Measurements from ENCODE around the gene PHF11. TPM values are rescaled to one million over a fixed set of nuclear protein-coding genes. Genes with fewer than 3 reads are reported as not detected.

PHF11 gene
- total and polyA plus RNA-seq, 2 of the 13 experiments (the other 11 are each of a cell fraction or from before 2014, with no cell fraction given), result 15.8 to 22.0 TPM

- no peak for TF ChIP-seq ZNF609 (CRISPR knock-in tag; IDR thresholded peaks at IDR 0.05; ENCODE audit: borderline replicate concordance)
- TF ChIP-seq IKZF5 (CRISPR knock-in tag; IDR thresholded peaks at IDR 0.05), result peak; percentile 21; the same call in 1 of the 2 replicates
- no peak; the same call in 1 of the 2 replicates for TF ChIP-seq MED13 (CRISPR knock-in tag; IDR thresholded peaks at IDR 0.05)
- TF ChIP-seq, protein P1, sequence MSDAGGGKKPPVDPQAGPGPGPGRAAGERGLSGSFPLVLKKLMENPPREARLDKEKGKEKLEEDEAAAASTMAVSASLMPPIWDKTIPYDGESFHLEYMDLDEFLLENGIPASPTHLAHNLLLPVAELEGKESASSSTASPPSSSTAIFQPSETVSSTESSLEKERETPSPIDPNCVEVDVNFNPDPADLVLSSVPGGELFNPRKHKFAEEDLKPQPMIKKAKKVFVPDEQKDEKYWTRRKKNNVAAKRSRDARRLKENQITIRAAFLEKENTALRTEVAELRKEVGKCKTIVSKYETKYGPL (CRISPR knock-in tag; IDR thresholded peaks at IDR 0.05), result no peak
- TF ChIP-seq ATF3 (CRISPR knock-in tag; IDR thresholded peaks at IDR 0.05), result no peak
- TF ChIP-seq, protein P2, sequence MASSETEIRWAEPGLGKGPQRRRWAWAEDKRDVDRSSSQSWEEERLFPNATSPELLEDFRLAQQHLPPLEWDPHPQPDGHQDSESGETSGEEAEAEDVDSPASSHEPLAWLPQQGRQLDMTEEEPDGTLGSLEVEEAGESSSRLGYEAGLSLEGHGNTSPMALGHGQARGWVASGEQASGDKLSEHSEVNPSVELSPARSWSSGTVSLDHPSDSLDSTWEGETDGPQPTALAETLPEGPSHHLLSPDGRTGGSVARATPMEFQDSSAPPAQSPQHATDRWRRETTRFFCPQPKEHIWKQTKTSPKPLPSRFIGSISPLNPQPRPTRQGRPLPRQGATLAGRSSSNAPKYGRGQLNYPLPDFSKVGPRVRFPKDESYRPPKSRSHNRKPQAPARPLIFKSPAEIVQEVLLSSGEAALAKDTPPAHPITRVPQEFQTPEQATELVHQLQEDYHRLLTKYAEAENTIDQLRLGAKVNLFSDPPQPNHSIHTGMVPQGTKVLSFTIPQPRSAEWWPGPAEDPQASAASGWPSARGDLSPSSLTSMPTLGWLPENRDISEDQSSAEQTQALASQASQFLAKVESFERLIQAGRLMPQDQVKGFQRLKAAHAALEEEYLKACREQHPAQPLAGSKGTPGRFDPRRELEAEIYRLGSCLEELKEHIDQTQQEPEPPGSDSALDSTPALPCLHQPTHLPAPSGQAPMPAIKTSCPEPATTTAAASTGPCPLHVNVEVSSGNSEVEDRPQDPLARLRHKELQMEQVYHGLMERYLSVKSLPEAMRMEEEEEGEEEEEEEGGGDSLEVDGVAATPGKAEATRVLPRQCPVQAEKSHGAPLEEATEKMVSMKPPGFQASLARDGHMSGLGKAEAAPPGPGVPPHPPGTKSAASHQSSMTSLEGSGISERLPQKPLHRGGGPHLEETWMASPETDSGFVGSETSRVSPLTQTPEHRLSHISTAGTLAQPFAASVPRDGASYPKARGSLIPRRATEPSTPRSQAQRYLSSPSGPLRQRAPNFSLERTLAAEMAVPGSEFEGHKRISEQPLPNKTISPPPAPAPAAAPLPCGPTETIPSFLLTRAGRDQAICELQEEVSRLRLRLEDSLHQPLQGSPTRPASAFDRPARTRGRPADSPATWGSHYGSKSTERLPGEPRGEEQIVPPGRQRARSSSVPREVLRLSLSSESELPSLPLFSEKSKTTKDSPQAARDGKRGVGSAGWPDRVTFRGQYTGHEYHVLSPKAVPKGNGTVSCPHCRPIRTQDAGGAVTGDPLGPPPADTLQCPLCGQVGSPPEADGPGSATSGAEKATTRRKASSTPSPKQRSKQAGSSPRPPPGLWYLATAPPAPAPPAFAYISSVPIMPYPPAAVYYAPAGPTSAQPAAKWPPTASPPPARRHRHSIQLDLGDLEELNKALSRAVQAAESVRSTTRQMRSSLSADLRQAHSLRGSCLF (CRISPR knock-in tag; IDR thresholded peaks at IDR 0.05; ENCODE audit: borderline replicate concordance), result no peak
- TF ChIP-seq ZNF44 (CRISPR knock-in tag; IDR thresholded peaks at IDR 0.05), result no peak
- TF ChIP-seq ZNF33B (CRISPR knock-in tag; IDR thresholded peaks at IDR 0.05), result no peak
- TF ChIP-seq POLR2A (IDR thresholded peaks at IDR 0.05; ENCODE audit: insufficient read depth in 1 of 2, low read depth in 2 of 2, low read length in 2 of 2), result peak in 1 of 2 experiments; percentile 41; a peak in 1 of 4 replicates
- no peak for TF ChIP-seq ZNF296 (CRISPR knock-in tag; conservative IDR thresholded peaks at IDR 0.05)
- peak; percentile 36; the same call in 1 of the 2 replicates for TF ChIP-seq SPEN (CRISPR knock-in tag; IDR thresholded peaks at IDR 0.05; ENCODE audit: low read depth)
- no peak for TF ChIP-seq ZNF670 (CRISPR knock-in tag; IDR thresholded peaks at IDR 0.05; ENCODE audit: borderline replicate concordance)
- TF ChIP-seq ATF7-NPFF (CRISPR knock-in tag; IDR thresholded peaks at IDR 0.05; ENCODE audit: low read depth), result no peak
- TF ChIP-seq ZBTB44 (CRISPR knock-in tag; IDR thresholded peaks at IDR 0.05), result no peak
- no peak for TF ChIP-seq ZBTB7A (CRISPR knock-in tag; IDR thresholded peaks at IDR 0.05)
- TF ChIP-seq GTF3A (CRISPR knock-in tag; conservative IDR thresholded peaks at IDR 0.05), result no peak
Observed at GRCh38 chr13:49466292-49466838, 29.4 kb upstream of the PHF11 start (continued).

All from HepG2 (cell line).